Measurements from ENCODE around the gene CTBP1. TPM values are rescaled to one million over a fixed set of nuclear protein-coding genes. Genes with fewer than 3 reads are reported as not detected.

The CTBP1 gene
- total and polyA plus RNA-seq, 4 experiments from 2014 or later: 39.3 to 195 (median 132) TPM

DNA sequence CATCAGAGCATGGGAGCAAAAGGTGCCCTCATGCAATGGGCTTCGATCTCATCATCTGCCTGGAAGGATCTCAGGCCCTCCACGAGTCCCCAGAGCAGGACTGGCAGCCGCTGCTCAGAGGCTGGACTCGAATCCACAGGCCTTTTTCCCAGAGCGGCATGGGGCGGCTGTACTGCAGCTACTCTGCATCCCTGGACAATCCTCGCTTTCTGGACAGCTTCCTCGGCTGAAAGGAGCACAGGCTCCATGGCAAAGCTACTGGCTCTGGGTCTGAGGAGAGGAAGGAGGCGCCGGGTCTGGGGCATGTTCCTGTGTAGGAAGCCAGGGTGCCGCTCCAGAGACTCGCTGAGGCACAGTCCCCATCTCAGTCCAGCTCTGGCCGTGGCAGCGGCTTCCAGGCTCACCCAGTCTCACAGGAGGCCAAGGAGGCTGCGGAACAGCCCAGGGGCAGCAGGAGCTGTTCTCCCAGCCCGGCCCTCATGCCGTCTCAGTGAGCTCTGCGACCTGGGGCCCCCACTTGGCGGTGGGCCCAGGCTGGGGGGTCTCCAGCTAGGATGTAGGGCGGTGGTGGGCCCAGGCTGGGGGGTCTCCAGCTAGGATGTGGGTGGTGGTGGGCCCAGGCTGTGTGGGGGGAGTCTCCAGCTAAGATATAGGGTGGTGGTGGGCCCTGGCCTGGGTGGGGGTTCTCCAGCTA lies 73.8 kb downstream of the CTBP1 start:
- Mint-ChIP-seq H3K27ac (no peak overlapping the region), H3K36me3 (peaks cover 0 to 5% of the 10 kb centered on the region in 2 donors), H3K9me3 (peaks cover 0 to 4% (median 2%) of the 10 kb centered on the region in 8 donors), H3K4me3 (no peak overlapping the region), H3K4me1 (peaks cover 0 to 17% (median 4%) of the 10 kb centered on the region in 4 donors), H3K27me3 (peaks cover 2 to 6% of the 10 kb centered on the region in 2 donors)
- DNase-seq: no peak
- no peaks in the 10 kb centered on the region for H3K36me3 ChIP-seq (ENCODE audit: insufficient read depth, low read length)
- H3K27me3 ChIP-seq (ENCODE audit: insufficient read depth, low read length): peaks cover 15% of the 10 kb centered on the region
- intact Hi-C loops (cut with micrococcal nuclease): no loop called here
- no peak overlapping the region for H3K27ac ChIP-seq (ENCODE audit: low read depth, low read length)
- CTCF ChIA-PET (ENCODE audit: partially characterized antibody): interaction anchor here (0.6 to 0.7 kb wide), 2 partner anchors 10 to 100 kb away, joined by 3 read pairs; no protein-coding TSS in a partner anchor
- H3K9me3 ChIP-seq (ENCODE audit: control insufficient read depth in 1 of 2, low read length in 2 of 2): no peaks in the 10 kb centered on the region
- POLR2A ChIA-PET (ENCODE audit: partially characterized antibody): interaction anchor here (0.7 kb wide), 1 partner anchor 25 kb away, joined by 3 read pairs; no protein-coding TSS in a partner anchor
- no peak overlapping the region for H3K4me3 ChIP-seq (ENCODE audit: low read length in 2 of 2)
- peaks cover 15% of the 10 kb centered on the region for H3K4me1 ChIP-seq (ENCODE audit: insufficient read depth, low read length)

DNA sequence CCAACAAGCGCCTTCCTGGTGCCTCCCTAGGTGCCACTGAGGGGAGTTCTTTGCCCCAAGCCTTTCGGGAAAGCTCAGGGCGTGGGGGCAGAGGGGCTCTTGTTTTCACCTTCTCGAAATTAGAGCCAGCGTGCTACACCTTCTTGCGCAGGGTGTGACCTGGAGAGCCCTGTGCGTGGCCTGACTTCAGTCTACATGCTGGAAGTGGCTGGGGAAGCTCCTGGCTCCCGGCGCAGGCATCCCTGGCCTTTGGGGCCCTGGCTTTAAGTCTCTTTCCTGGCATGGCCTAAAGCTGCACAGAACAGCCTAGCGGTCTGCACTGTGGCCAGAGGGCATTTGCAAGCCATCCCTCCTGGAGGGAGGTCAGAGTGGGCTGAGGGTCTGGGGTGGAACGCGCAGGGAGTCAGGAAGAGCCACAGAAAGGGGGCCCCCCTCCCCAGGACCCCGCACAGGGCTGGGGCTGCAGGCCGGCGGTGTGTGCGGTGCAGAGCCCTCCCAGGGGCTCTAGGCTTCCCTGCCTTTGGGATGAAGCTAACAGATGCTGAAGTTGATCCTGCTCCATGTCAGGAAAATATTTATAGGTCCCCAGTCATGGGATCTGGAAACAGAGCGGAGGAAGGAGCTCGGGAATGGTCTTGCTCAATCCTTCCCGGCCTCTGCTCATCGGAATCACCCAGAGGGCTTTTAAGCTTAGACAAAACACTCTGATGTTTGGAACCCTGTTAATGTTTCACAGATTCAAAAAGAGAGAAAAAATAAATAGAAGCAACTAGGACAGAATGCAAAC lies 75.8 kb downstream of the CTBP1 start:
- Histone ChIP-seq H3K4me1 (ENCODE audit: insufficient read depth, low read length) (peaks cover 17% of the 10 kb centered on the region), H3K27me3 (ENCODE audit: insufficient read depth, low read length) (peaks cover 16% of the 10 kb centered on the region), H3K36me3 (ENCODE audit: insufficient read depth, low read length) (no peaks in the 10 kb centered on the region), H3K9me3 (ENCODE audit: control insufficient read depth in 1 of 2, low read length in 2 of 2) (no peaks in the 10 kb centered on the region), H3K4me3 (ENCODE audit: low read length in 2 of 2) (no peak overlapping the region), H3K27ac (ENCODE audit: low read depth, low read length) (no peak overlapping the region)
- Mint-ChIP-seq H3K4me1 (peaks cover 0 to 18% (median 5%) of the 10 kb centered on the region in 4 donors), H3K36me3 (no peaks in the 10 kb centered on the region), H3K4me3 (peak overlapping the region in 5 of 8 donors; percentile 1 to 61 (median 20)), H3K9me3 (no peaks in the 10 kb centered on the region), H3K27ac (no peak overlapping the region), H3K27me3 (peaks cover 2 to 6% of the 10 kb centered on the region in 2 donors)
- DNase-seq: no peak
- intact Hi-C loops (cut with micrococcal nuclease): no loop called here
- POLR2A ChIA-PET (ENCODE audit: partially characterized antibody): interaction anchor here (1.1 to 2.5 kb wide), 3 partner anchors 29 to 75 kb away, joined by 3 to 16 read pairs (median 6); partner anchors contain the start of gene CTBP1
- CTCF ChIA-PET (ENCODE audit: partially characterized antibody): interaction anchor here (0.9 to 2.0 kb wide), 4 partner anchors 10 to 95 kb away, joined by 3 to 6 read pairs (median 4); no protein-coding TSS in a partner anchor

DNA sequence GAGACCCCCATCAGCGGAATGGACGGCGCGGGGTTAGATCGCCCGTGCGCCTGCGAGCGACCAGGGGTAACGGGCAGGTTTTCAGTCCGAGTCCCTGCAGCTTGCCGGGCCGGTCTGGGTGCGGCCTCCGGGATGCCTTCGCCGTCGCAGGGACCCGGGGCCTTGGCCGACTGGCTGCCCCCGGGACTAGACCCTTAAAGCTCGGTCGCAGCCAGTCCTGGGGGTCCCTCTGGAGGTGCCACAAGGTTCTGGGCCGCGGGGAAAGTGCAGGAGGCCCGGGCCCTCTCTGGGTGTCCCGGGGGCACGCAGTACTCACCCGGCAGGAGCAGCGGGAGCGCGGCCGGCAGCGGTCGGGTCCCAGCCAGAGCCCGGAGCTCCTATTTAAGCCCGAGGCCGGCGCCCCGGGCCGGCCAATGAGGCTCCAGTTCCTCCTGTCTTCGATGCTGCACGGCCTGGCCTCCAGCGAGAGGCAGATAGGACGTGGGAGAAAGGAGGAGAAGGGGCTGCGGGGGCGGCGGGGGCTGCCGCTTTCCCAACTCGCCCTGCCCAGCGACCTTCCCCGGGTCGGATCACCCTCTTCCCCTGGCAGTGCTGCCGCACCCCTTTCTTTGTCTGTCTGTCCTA lies 76.6 kb downstream of the CTBP1 start, which contains the start of gene SPON2:
SPON2 (minus strand) TSS at position 356 of the 624 bp plus-strand sequence.
- H3K4me3 Mint-ChIP-seq: peak within 1 kb of the TSS; percentile 46 to 80 (median 70)
- ChIA-PET POLR2A (ENCODE audit: partially characterized antibody) (interaction anchor here (0.7 to 2.5 kb wide), 5 partner anchors 29 to 174 kb away, joined by 4 to 16 read pairs (median 6); partner anchors contain the start of gene CTBP1), CTCF (ENCODE audit: partially characterized antibody) (interaction anchor here (0.9 to 2.0 kb wide), 3 partner anchors 8 to 92 kb away, joined by 3 to 4 read pairs (median 3); no protein-coding TSS in a partner anchor)
- peak in 1 of 5 donors; percentile 22 for DNase-seq
- H3K27ac ChIP-seq (ENCODE audit: low read depth, low read length): no peak within 1 kb of the TSS
- peak within 1 kb of the TSS in 1 of 2 donors; percentile 19 for H3K4me3 ChIP-seq (ENCODE audit: low read length in 2 of 2)
- H3K27me3 ChIP-seq (ENCODE audit: insufficient read depth, low read length): peaks cover 16% of the 10 kb centered on the region
- no peaks in the 10 kb centered on the region for H3K36me3 ChIP-seq (ENCODE audit: insufficient read depth, low read length)
- peaks cover 2 to 26% (median 10%) of the 10 kb centered on the region in 4 donors for H3K4me1 Mint-ChIP-seq
- peaks cover 22% of the 10 kb centered on the region for H3K4me1 ChIP-seq (ENCODE audit: insufficient read depth, low read length)
- intact Hi-C loops (cut with micrococcal nuclease): no loop called here
- H3K9me3 ChIP-seq (ENCODE audit: control insufficient read depth in 1 of 2, low read length in 2 of 2): no peaks in the 10 kb centered on the region
- peak within 1 kb of the TSS in 4 of 7 donors; percentile 12 to 82 (median 40) for H3K27ac Mint-ChIP-seq
- H3K36me3 Mint-ChIP-seq: peaks cover 0 to 3% of the 10 kb centered on the region in 2 donors
- H3K27me3 Mint-ChIP-seq: peaks cover 2 to 9% of the 10 kb centered on the region in 2 donors
- no peaks in the 10 kb centered on the region for H3K9me3 Mint-ChIP-seq

DNA sequence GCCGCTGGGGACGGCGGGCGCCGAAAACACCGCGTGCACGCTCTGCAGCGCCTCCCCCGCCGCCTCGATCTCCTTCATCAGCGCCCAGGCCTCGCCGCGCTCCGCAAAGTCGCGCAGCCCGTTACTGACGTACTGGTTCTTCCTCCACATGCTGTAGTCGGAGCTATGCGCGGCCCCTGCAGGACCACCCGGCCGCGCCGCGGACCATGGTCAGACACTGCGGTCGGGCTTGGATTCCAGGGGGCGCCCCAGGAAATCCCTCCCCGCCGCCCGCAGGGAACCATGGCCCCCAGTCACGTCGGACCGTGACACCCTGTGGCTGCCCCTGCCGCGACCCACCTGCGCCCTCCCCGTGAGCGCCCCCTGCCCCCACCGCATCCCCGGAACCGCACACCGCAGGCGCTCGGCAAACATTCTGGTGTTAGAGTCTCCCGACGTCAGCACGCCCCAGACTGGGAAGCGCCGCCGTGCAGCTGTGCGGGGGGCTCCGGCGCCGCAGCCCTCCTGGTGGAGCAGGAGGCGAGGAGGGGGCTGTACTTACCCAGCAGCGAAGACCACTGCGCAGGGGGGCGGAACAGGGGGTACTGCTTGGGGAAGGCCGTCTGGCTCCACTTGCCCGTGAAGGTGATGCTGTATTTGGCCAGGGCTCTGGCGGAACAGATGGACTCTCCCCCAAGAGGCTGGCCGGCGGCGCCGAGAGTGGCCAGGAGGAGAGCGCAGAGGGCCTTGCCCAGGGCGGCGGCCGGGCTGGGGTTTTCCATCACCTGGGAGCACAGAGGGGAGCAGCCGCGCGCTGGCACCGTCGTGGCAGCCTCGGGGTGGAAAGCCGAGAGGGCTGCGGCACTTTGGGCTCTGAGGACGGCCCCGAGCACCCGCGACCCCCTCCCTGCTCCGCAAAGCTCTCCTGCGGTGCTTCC lies 77.4 kb downstream of the CTBP1 start:
- Mint-ChIP-seq H3K4me1 (peaks cover 8 to 32% (median 13%) of the 10 kb centered on the region in 4 donors), H3K9me3 (no peaks in the 10 kb centered on the region), H3K36me3 (peaks cover 0 to 3% of the 10 kb centered on the region in 2 donors), H3K27ac (peak overlapping the region in 5 of 7 donors; percentile 12 to 82 (median 31)), H3K4me3 (peak overlapping the region; percentile 46 to 80 (median 70)), H3K27me3 (peaks cover 2 to 8% of the 10 kb centered on the region in 2 donors)
- H3K4me1 ChIP-seq (ENCODE audit: insufficient read depth, low read length): peaks cover 27% of the 10 kb centered on the region
- intact Hi-C loops (cut with micrococcal nuclease): loop anchor here (1.0 kb wide), 1 partner anchor 96 kb away; no protein-coding TSS in a partner anchor
- H3K4me3 ChIP-seq (ENCODE audit: low read length in 2 of 2): peak overlapping the region in 1 of 2 donors; percentile 19
- peaks cover 16% of the 10 kb centered on the region for H3K27me3 ChIP-seq (ENCODE audit: insufficient read depth, low read length)
- H3K9me3 ChIP-seq (ENCODE audit: control insufficient read depth in 1 of 2, low read length in 2 of 2): no peaks in the 10 kb centered on the region
- H3K27ac ChIP-seq (ENCODE audit: low read depth, low read length): no peak overlapping the region
- POLR2A ChIA-PET (ENCODE audit: partially characterized antibody): interaction anchor here (0.5 to 2.5 kb wide), 7 partner anchors 8 to 553 kb away, joined by 3 to 16 read pairs (median 5); partner anchors contain the start of gene CTBP1
- DNase-seq: peak; percentile 53 to 64 (median 58)
- no peaks in the 10 kb centered on the region for H3K36me3 ChIP-seq (ENCODE audit: insufficient read depth, low read length)
- CTCF ChIA-PET (ENCODE audit: partially characterized antibody): interaction anchor here (1.0 to 2.0 kb wide), 4 partner anchors 9 to 93 kb away, joined by 3 to 4 read pairs (median 4); no protein-coding TSS in a partner anchor

DNA sequence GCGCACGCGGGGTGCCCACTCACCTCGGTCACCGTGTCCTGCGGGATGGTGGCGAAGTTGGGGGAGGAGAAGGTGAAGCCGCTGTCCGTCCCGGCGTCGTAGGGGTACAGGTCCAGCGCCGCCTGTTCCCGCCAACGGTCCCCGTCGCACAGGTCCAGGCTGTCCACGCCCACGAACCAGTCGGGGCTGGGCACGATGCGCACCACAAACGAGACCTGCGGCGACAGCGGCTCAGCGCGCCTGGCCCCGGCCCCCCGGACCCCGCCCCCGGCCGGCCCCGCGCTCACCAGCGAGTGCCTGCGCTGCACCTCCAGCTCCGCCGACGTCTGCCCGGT lies 78.0 kb downstream of the CTBP1 start:
- no peak overlapping the region for H3K4me3 ChIP-seq (ENCODE audit: low read length in 2 of 2)
- peaks cover 2 to 5% of the 10 kb centered on the region in 2 donors for H3K27me3 Mint-ChIP-seq

More for the DNA sequence above, 78.0 kb downstream of the CTBP1 start:
- H3K9me3 Mint-ChIP-seq: no peaks in the 10 kb centered on the region
- no peak for DNase-seq
- H3K36me3 Mint-ChIP-seq: peaks cover 0 to 3% of the 10 kb centered on the region in 2 donors
- no peak overlapping the region for H3K27ac ChIP-seq (ENCODE audit: low read depth, low read length)
- H3K4me1 Mint-ChIP-seq: peaks cover 5 to 29% (median 14%) of the 10 kb centered on the region in 4 donors
- POLR2A ChIA-PET (ENCODE audit: partially characterized antibody): interaction anchor here (0.5 to 2.5 kb wide), 5 partner anchors 9 to 554 kb away, joined by 3 to 16 read pairs (median 5); partner anchors contain the start of gene CTBP1
- H3K27ac Mint-ChIP-seq: no peak overlapping the region
- H3K4me1 ChIP-seq (ENCODE audit: insufficient read depth, low read length): peaks cover 27% of the 10 kb centered on the region
- H3K27me3 ChIP-seq (ENCODE audit: insufficient read depth, low read length): peaks cover 16% of the 10 kb centered on the region
- no peaks in the 10 kb centered on the region for H3K9me3 ChIP-seq (ENCODE audit: control insufficient read depth in 1 of 2, low read length in 2 of 2)
- intact Hi-C loops (cut with micrococcal nuclease): loop anchor here (1.0 kb wide), 1 partner anchor 96 kb away; no protein-coding TSS in a partner anchor
- peak overlapping the region in 6 of 8 donors; percentile 68 to 80 (median 72) for H3K4me3 Mint-ChIP-seq
- CTCF ChIA-PET (ENCODE audit: partially characterized antibody): interaction anchor here (1.0 to 1.3 kb wide), 3 partner anchors 9 to 41 kb away, joined by 3 to 4 read pairs (median 3); no protein-coding TSS in a partner anchor
- no peaks in the 10 kb centered on the region for H3K36me3 ChIP-seq (ENCODE audit: insufficient read depth, low read length)
